Measurements from ENCODE around the gene PILRA.

Gene PILRA

GRCh38 chr7:100386940-100387339 lies 13.7 kb downstream of the PILRA start:
- Histone ChIP-seq H3K4me3 (ENCODE audit: low read length) (no peak overlapping the region), H3K9ac (ENCODE audit: low read depth, low read length) (no peak overlapping the region), H3K4me1 (ENCODE audit: insufficient read depth, low read length) (no peaks in the 10 kb centered on the region), H3K27me3 (ENCODE audit: insufficient read depth, low read length) (no peaks in the 10 kb centered on the region; the same call in 1 of the 2 replicates), H3K9me3 (ENCODE audit: insufficient read depth, low read depth, low read length) (no peaks in the 10 kb centered on the region), H3K36me3 (ENCODE audit: insufficient read depth, low read depth, low read length) (no peaks in the 10 kb centered on the region), H3K27ac (ENCODE audit: low read length) (no peak overlapping the region)

GRCh38 chr7:100387695-100388094 lies 14.4 kb downstream of the PILRA start:
- no peaks in the 10 kb centered on the region for H3K36me3 ChIP-seq (ENCODE audit: insufficient read depth, low read depth, low read length)
- no peak overlapping the region for H3K9ac ChIP-seq (ENCODE audit: low read depth, low read length)
- no peaks in the 10 kb centered on the region; the same call in 1 of the 2 replicates for H3K27me3 ChIP-seq (ENCODE audit: insufficient read depth, low read length)
- no peak overlapping the region for H3K27ac ChIP-seq (ENCODE audit: low read length)
- no peaks in the 10 kb centered on the region for H3K4me1 ChIP-seq (ENCODE audit: insufficient read depth, low read length)
- no peak overlapping the region for H3K4me3 ChIP-seq (ENCODE audit: low read length)
- no peaks in the 10 kb centered on the region for H3K9me3 ChIP-seq (ENCODE audit: insufficient read depth, low read depth, low read length)

DNA sequence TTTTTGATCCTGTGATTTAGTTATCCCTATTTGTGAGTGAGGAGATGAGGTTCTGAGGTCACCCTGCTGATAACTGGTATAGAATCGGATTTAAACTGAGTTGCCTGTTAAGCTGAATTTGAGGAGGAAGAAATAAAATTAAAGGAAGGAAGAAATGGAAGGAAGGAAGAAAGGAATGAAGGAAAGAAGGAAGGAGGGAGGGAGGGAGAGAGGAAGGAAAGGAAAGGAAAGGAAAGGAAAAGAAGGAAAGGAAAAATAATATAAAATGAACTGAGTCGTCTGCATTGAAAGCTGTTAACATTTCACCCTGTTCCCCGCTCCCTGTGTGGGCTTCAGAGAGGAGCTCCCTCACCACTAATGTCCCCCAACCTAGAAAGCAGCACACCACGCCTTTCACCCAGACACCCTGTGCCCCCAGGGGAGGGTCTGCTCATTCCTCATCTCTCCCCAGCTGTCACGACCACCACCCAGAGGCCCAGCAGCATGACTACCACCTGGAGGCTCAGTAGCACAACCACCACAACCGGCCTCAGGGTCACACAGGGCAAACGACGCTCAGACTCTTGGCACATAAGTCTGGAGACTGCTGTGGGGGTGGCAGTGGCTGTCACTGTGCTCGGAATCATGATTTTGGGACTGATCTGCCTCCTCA lies 16.3 kb downstream of the PILRA start:
- H3K4me3 ChIP-seq (ENCODE audit: low read length): no peak overlapping the region
- no peak overlapping the region for H3K27ac ChIP-seq (ENCODE audit: low read length)
- no peak overlapping the region for H3K9ac ChIP-seq (ENCODE audit: low read depth, low read length)
- no peaks in the 10 kb centered on the region for H3K4me1 ChIP-seq (ENCODE audit: insufficient read depth, low read length)
- H3K27me3 ChIP-seq (ENCODE audit: insufficient read depth, low read length): no peaks in the 10 kb centered on the region
- H3K36me3 ChIP-seq (ENCODE audit: insufficient read depth, low read depth, low read length): no peaks in the 10 kb centered on the region
- no peaks in the 10 kb centered on the region for H3K9me3 ChIP-seq (ENCODE audit: insufficient read depth, low read depth, low read length)

- Histone ChIP-seq H3K27me3 (ENCODE audit: insufficient read depth, low read length) (no peaks in the 10 kb centered on the region), H3K4me1 (ENCODE audit: insufficient read depth, low read length) (no peaks in the 10 kb centered on the region), H3K9ac (ENCODE audit: low read depth, low read length) (no peak overlapping the region), H3K9me3 (ENCODE audit: insufficient read depth, low read depth, low read length) (no peaks in the 10 kb centered on the region), H3K36me3 (ENCODE audit: insufficient read depth, low read depth, low read length) (no peaks in the 10 kb centered on the region), H3K27ac (ENCODE audit: low read length) (no peak overlapping the region), H3K4me3 (ENCODE audit: low read length) (no peak overlapping the region)
Measured at GRCh38 chr7:100390286-100391009, 17.2 kb downstream of the PILRA start.

DNA sequence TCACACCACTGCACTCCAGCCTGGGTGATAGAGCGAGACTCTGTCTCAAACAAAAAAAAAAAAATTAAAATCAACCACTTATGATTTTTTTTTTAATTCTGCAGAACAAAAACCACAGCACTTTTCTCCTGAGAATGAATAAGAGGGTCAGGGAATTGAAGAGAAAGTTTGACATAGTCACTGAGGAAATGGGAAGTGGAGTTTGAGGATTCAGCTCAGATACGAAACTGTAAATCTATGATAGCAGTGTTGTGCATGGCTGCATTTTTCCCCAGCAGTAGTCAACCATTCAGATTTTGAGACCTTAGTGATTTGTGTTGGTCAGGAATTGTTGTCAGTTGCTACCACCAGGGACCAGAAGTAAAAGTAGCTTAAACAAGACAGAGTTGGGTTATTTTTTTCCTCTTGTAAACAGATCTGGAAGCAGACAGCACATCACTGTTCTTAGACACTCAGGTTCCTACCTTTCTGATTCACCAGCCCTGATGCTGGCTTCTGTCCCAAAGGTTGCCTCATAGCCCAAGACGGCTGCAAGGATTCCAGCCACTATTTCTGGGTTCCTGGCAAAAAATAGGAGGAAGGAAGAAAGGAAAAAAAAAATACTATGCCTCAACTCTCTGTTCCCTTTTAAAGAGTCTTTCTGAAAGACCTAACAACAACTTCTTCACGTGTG lies 20.1 kb downstream of the PILRA start:
- no peak overlapping the region for H3K27ac ChIP-seq (ENCODE audit: low read length)
- H3K9ac ChIP-seq (ENCODE audit: low read depth, low read length): no peak overlapping the region
- H3K9me3 ChIP-seq (ENCODE audit: insufficient read depth, low read depth, low read length): no peaks in the 10 kb centered on the region
- no peaks in the 10 kb centered on the region for H3K36me3 ChIP-seq (ENCODE audit: insufficient read depth, low read depth, low read length)
- H3K27me3 ChIP-seq (ENCODE audit: insufficient read depth, low read length): no peaks in the 10 kb centered on the region
- no peaks in the 10 kb centered on the region for H3K4me1 ChIP-seq (ENCODE audit: insufficient read depth, low read length)
- H3K4me3 ChIP-seq (ENCODE audit: low read length): no peak overlapping the region

DNA sequence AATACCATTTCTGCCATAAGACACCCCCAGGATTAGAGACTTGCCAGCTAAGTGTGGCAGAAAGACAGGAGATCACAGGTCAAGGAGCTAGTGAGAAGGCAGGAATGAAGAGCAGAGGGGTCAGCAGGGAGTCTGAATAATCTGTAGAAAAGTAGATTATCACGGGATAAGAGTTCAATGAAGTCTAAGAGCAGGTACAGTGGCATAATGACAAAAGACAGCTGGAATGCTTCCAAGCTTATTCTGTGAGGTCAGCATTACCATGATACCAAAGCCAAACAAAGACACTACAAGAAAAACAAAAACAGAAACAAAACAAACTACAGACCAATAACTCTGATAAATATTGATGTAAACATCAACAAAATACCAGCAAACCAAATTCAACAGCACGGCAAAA lies 20.8 kb downstream of the PILRA start:
- H3K4me1 ChIP-seq (ENCODE audit: insufficient read depth, low read length): no peaks in the 10 kb centered on the region
- no peak overlapping the region for H3K9ac ChIP-seq (ENCODE audit: low read depth, low read length)
- H3K4me3 ChIP-seq (ENCODE audit: low read length): no peak overlapping the region
- no peaks in the 10 kb centered on the region for H3K9me3 ChIP-seq (ENCODE audit: insufficient read depth, low read depth, low read length)
- no peaks in the 10 kb centered on the region for H3K36me3 ChIP-seq (ENCODE audit: insufficient read depth, low read depth, low read length)
- no peak overlapping the region for H3K27ac ChIP-seq (ENCODE audit: low read length)
- H3K27me3 ChIP-seq (ENCODE audit: insufficient read depth, low read length): no peaks in the 10 kb centered on the region

GRCh38 chr7:100396421-100396982 lies 23.2 kb downstream of the PILRA start:
- H3K4me1 ChIP-seq (ENCODE audit: insufficient read depth, low read length): no peaks in the 10 kb centered on the region
- no peaks in the 10 kb centered on the region for H3K36me3 ChIP-seq (ENCODE audit: insufficient read depth, low read depth, low read length)
- H3K9ac ChIP-seq (ENCODE audit: low read depth, low read length): no peak overlapping the region
- no peaks in the 10 kb centered on the region for H3K9me3 ChIP-seq (ENCODE audit: insufficient read depth, low read depth, low read length)
- peaks cover 12% of the 10 kb centered on the region for H3K27me3 ChIP-seq (ENCODE audit: insufficient read depth, low read length)
- no peak overlapping the region for H3K27ac ChIP-seq (ENCODE audit: low read length)
- H3K4me3 ChIP-seq (ENCODE audit: low read length): no peak overlapping the region

- Histone ChIP-seq H3K4me1 (ENCODE audit: insufficient read depth, low read length) (no peaks in the 10 kb centered on the region), H3K4me3 (ENCODE audit: low read length) (no peak overlapping the region), H3K36me3 (ENCODE audit: insufficient read depth, low read depth, low read length) (no peaks in the 10 kb centered on the region), H3K9ac (ENCODE audit: low read depth, low read length) (no peak overlapping the region), H3K27ac (ENCODE audit: low read length) (no peak overlapping the region), H3K9me3 (ENCODE audit: insufficient read depth, low read depth, low read length) (no peaks in the 10 kb centered on the region), H3K27me3 (ENCODE audit: insufficient read depth, low read length) (peaks cover 12% of the 10 kb centered on the region)
Measured at GRCh38 chr7:100397315-100398081, 24.2 kb downstream of the PILRA start.

DNA sequence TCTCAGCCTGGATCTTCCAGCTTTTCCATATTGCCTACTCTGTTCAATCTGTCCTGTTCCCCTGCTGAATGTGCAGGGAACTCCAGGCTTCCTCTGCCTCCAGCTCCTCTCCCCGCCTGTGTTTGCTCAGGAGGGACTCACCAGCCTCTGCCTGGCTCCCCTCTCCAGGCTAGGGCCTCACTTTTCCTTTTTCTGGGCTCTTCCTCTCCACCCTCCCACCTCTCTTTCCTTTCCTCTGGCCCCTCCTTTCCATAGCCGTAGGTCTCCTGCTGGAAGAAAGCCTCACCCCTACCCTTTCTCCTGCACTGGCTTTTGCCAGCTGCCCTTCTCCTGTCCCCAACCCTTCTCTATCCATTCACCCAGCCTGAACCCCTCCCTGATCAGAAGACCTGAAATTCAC lies 25.0 kb downstream of the PILRA start:
- H3K27me3 ChIP-seq (ENCODE audit: insufficient read depth, low read length): peaks cover 12% of the 10 kb centered on the region
- no peak overlapping the region for H3K4me3 ChIP-seq (ENCODE audit: low read length)
- H3K36me3 ChIP-seq (ENCODE audit: insufficient read depth, low read depth, low read length): no peaks in the 10 kb centered on the region

GRCh38 chr7:100400041-100400440 lies 26.8 kb downstream of the PILRA start:
- H3K9me3 ChIP-seq (ENCODE audit: insufficient read depth, low read depth, low read length): no peaks in the 10 kb centered on the region
- no peak overlapping the region for H3K4me3 ChIP-seq (ENCODE audit: low read length)
- H3K4me1 ChIP-seq (ENCODE audit: insufficient read depth, low read length): no peaks in the 10 kb centered on the region
- no peak overlapping the region for H3K27ac ChIP-seq (ENCODE audit: low read length)
- no peaks in the 10 kb centered on the region for H3K36me3 ChIP-seq (ENCODE audit: insufficient read depth, low read depth, low read length)
- H3K27me3 ChIP-seq (ENCODE audit: insufficient read depth, low read length): peaks cover 18% of the 10 kb centered on the region
- H3K9ac ChIP-seq (ENCODE audit: low read depth, low read length): no peak overlapping the region

More for the DNA sequence above, 25.0 kb downstream of the PILRA start:
- H3K4me1 ChIP-seq (ENCODE audit: insufficient read depth, low read length): no peaks in the 10 kb centered on the region
- H3K27ac ChIP-seq (ENCODE audit: low read length): no peak overlapping the region
- H3K9ac ChIP-seq (ENCODE audit: low read depth, low read length): no peak overlapping the region
- no peaks in the 10 kb centered on the region for H3K9me3 ChIP-seq (ENCODE audit: insufficient read depth, low read depth, low read length)

DNA sequence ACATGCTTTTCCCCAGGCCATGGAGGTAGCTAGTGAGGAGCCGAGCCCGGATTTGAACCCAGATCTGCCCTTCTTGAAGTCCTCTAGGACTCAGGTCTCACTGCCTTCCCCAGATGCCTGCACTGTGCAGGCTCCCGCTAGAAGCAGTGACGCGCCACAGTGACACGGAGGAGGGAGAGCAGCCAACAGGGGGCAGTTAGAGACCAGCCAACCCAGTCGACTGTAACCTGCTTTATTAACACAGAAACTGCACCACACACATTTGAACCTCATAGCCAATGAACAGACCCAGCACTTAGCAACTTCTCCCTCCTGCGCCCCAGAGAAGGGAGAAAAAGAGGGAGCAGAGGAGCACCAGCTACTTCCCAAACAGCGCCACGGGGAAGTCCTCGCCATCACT lies 27.4 kb downstream of the PILRA start:
- Histone ChIP-seq H3K9me3 (ENCODE audit: insufficient read depth, low read depth, low read length) (no peaks in the 10 kb centered on the region), H3K4me1 (ENCODE audit: insufficient read depth, low read length) (no peaks in the 10 kb centered on the region), H3K36me3 (ENCODE audit: insufficient read depth, low read depth, low read length) (no peaks in the 10 kb centered on the region), H3K27me3 (ENCODE audit: insufficient read depth, low read length) (peaks cover 18% of the 10 kb centered on the region), H3K4me3 (ENCODE audit: low read length) (no peak overlapping the region), H3K27ac (ENCODE audit: low read length) (no peak overlapping the region), H3K9ac (ENCODE audit: low read depth, low read length) (no peak overlapping the region)
